Measurements from ENCODE around the gene PGPEP1. TPM values are rescaled to one million over a fixed set of nuclear protein-coding genes. Genes with fewer than 3 reads are reported as not detected.
A peak's percentile ranks its signal among the peaks of the same experiment; 100 is the strongest.

PGPEP1 gene
- total RNA-seq, 2 experiments from 2014 or later, result 24.4 to 25.9 TPM

DNA sequence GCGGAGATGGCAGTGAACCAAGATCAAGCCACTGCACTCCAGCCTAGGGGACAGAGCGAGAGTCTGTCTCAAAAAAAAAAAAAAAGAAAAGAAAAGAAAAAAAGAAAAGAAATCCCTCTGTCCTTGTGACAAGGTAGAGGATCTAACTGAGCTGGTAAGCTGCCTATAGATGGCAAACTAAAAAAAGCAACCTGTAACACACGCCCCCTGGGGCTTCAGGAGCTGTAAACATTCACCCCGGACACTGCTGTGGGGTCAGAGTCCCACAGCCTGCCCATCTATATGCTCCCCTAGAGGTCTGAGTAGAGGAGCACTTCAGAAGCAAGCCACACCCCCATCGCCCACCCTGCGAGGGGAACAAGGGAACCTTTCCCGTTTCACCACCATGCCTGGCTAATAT is 4.3 kb upstream of the PGPEP1 start:
- CTCF ChIA-PET, result no interaction called here

DNA sequence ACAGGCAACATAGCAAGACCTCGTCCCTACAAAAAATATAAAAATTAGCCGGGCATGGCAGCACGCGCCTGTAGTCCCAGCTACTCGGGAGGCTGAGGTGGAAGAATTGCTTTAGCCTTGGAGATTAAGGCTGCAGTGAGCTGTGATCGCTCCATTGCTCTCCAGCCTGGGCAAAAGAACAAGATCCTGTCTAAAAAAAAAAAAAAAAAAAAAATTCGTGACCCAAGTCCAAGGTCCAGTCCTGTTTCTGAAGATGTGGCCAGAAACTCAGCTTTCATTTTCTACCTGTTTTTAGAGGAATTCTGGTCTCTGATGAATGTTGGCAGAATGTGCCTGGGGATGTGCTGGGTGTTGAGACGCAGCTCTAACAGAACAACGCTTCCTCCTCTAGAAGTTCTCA is 1.9 kb upstream of the PGPEP1 start:
- Mint-ChIP-seq H3K27me3 (no peaks in the 10 kb centered on the region), H3K27ac (no peak overlapping the region), H3K9me3 (no peaks in the 10 kb centered on the region), H3K4me1 (ENCODE audit: low read depth) (peaks cover 15% of the 10 kb centered on the region), H3K36me3 (ENCODE audit: low read depth) (peaks cover 13% of the 10 kb centered on the region), H3K4me3 (peak overlapping the region; percentile 75)
- TF ChIP-seq, protein P1, sequence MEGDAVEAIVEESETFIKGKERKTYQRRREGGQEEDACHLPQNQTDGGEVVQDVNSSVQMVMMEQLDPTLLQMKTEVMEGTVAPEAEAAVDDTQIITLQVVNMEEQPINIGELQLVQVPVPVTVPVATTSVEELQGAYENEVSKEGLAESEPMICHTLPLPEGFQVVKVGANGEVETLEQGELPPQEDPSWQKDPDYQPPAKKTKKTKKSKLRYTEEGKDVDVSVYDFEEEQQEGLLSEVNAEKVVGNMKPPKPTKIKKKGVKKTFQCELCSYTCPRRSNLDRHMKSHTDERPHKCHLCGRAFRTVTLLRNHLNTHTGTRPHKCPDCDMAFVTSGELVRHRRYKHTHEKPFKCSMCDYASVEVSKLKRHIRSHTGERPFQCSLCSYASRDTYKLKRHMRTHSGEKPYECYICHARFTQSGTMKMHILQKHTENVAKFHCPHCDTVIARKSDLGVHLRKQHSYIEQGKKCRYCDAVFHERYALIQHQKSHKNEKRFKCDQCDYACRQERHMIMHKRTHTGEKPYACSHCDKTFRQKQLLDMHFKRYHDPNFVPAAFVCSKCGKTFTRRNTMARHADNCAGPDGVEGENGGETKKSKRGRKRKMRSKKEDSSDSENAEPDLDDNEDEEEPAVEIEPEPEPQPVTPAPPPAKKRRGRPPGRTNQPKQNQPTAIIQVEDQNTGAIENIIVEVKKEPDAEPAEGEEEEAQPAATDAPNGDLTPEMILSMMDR (IDR thresholded peaks at IDR 0.05), result no peak
- Histone ChIP-seq H3K27ac (ENCODE audit: low read depth in 1 of 2, low read length in 2 of 2) (no peak overlapping the region), H3K36me3 (ENCODE audit: insufficient read depth, low read length) (peaks cover 3% of the 10 kb centered on the region), H3K4me1 (ENCODE audit: insufficient read depth, low read length) (peaks cover 21% of the 10 kb centered on the region), H3K27me3 (ENCODE audit: control insufficient read depth in 1 of 2, insufficient read depth in 2 of 2, low read length in 2 of 2) (no peaks in the 10 kb centered on the region), H3K9me3 (ENCODE audit: control insufficient read depth in 1 of 2, insufficient read depth in 1 of 2, low read length in 2 of 2) (no peaks in the 10 kb centered on the region), H3K4me3 (ENCODE audit: low read length) (no peak overlapping the region)
- DNase-seq (no peak), ATAC-seq (ENCODE audit: poor library complexity) (no peak)
- ChIA-PET CTCF (interaction anchor here (0.6 to 2.0 kb wide), 3 partner anchors 50 to 59 kb away, joined by 3 to 4 read pairs (median 3); no protein-coding TSS in a partner anchor), POLR2A (interaction anchor here (1.7 to 3.3 kb wide), 2 partner anchors 10 to 59 kb away, joined by 7 to 39 read pairs; partner anchors contain the start of gene JUND)
- intact Hi-C loops (cut with DNase I, micrococcal nuclease), result no loop called here

More for the DNA sequence above, 4.3 kb upstream of the PGPEP1 start:
- Histone ChIP-seq H3K4me1 (ENCODE audit: insufficient read depth, low read length) (peaks cover 15% of the 10 kb centered on the region), H3K27ac (ENCODE audit: low read depth in 1 of 2, low read length in 2 of 2) (no peak overlapping the region), H3K4me3 (ENCODE audit: low read length) (no peak overlapping the region), H3K27me3 (ENCODE audit: control insufficient read depth in 1 of 2, insufficient read depth in 2 of 2, low read length in 2 of 2) (no peaks in the 10 kb centered on the region), H3K36me3 (ENCODE audit: insufficient read depth, low read length) (no peaks in the 10 kb centered on the region), H3K9me3 (ENCODE audit: control insufficient read depth in 1 of 2, insufficient read depth in 1 of 2, low read length in 2 of 2) (no peaks in the 10 kb centered on the region)
- TF ChIP-seq, protein P1 (IDR thresholded peaks at IDR 0.05), result no peak
- ATAC-seq (ENCODE audit: poor library complexity) (no peak), DNase-seq (no peak)
- H3K27ac Mint-ChIP-seq, result no peak overlapping the region
- peaks cover under 1% of the 10 kb centered on the region for H3K36me3 Mint-ChIP-seq (ENCODE audit: low read depth)
- no peak overlapping the region for H3K4me3 Mint-ChIP-seq
- intact Hi-C loops (cut with DNase I, micrococcal nuclease), result no loop called here
- POLR2A ChIA-PET, result interaction anchor here (1.6 kb wide), 1 partner anchor 57 kb away, joined by 4 read pairs; no protein-coding TSS in a partner anchor
- H3K27me3 Mint-ChIP-seq, result no peaks in the 10 kb centered on the region
- H3K9me3 Mint-ChIP-seq, result no peaks in the 10 kb centered on the region
- H3K4me1 Mint-ChIP-seq (ENCODE audit: low read depth), result peaks cover 10% of the 10 kb centered on the region

DNA sequence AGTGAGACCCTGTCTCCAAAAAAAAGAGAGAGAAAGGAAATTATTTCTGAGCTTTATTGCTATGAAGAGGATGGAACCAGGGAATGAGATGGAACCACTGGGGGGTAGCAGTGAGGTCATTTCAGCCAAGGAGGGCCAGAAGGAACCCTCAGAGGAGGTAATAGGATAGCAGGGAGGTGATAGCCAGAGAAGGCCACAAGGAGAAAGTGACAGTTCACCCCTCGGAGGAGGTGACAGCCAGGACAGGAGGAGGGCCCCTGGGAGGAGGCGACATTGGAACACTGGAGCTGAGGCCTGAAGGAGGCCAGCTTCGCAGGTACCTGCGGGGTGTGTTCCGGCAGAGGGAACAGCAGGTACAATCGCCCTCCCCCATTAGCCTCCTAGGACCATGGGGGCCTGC is 675 bp upstream of the PGPEP1 start:
- CTCF ChIA-PET, result interaction anchor here (1.0 to 1.1 kb wide), 2 partner anchors 11 to 60 kb away, joined by 3 to 4 read pairs; no protein-coding TSS in a partner anchor
- H3K36me3 Mint-ChIP-seq (ENCODE audit: low read depth), result peaks cover 19% of the 10 kb centered on the region

More for the DNA sequence above, 675 bp upstream of the PGPEP1 start:
- Histone ChIP-seq H3K36me3 (ENCODE audit: insufficient read depth, low read length) (peaks cover 8% of the 10 kb centered on the region), H3K9me3 (ENCODE audit: control insufficient read depth in 1 of 2, insufficient read depth in 1 of 2, low read length in 2 of 2) (no peaks in the 10 kb centered on the region), H3K27ac (ENCODE audit: low read depth in 1 of 2, low read length in 2 of 2) (no peak overlapping the region), H3K27me3 (ENCODE audit: control insufficient read depth in 1 of 2, insufficient read depth in 2 of 2, low read length in 2 of 2) (no peaks in the 10 kb centered on the region), H3K4me1 (ENCODE audit: insufficient read depth, low read length) (peaks cover 21% of the 10 kb centered on the region), H3K4me3 (ENCODE audit: low read length) (peak overlapping the region; percentile 82)
- peak overlapping the region; percentile 63 for H3K27ac Mint-ChIP-seq
- intact Hi-C loops (cut with DNase I, micrococcal nuclease), result loop anchor here in 1 of 2 experiments (5.0 kb wide), 1 partner anchor 78 kb away; the partner anchor contains the start of gene SSBP4
- POLR2A ChIA-PET, result interaction anchor here (1.7 to 3.3 kb wide), 2 partner anchors 11 to 60 kb away, joined by 7 to 39 read pairs; partner anchors contain the start of gene JUND
- H3K9me3 Mint-ChIP-seq, result no peaks in the 10 kb centered on the region
- H3K4me1 Mint-ChIP-seq (ENCODE audit: low read depth), result peaks cover 15% of the 10 kb centered on the region
- TF ChIP-seq, protein P1 (IDR thresholded peaks at IDR 0.05), result no peak
- ATAC-seq (ENCODE audit: poor library complexity), result no peak
- peak in 1 of 14 experiments; percentile 37 for DNase-seq
- H3K27me3 Mint-ChIP-seq, result no peaks in the 10 kb centered on the region
- H3K4me3 Mint-ChIP-seq, result peak overlapping the region; percentile 88
